ENCODE measurements around the gene MRTO4. TPM values are rescaled to one million over a fixed set of nuclear protein-coding genes. Genes with fewer than 3 reads are reported as not detected.
"Not testable (repeated sequence)": the region's sequence is repeated elsewhere in the genome, so short reads cannot be mapped to it uniquely, and the experiment has no call there.

The MRTO4 gene
- polyA plus RNA-seq, 6 donors from 2014 or later, result 26.4 to 30.3 (median 27.3) TPM

DNA sequence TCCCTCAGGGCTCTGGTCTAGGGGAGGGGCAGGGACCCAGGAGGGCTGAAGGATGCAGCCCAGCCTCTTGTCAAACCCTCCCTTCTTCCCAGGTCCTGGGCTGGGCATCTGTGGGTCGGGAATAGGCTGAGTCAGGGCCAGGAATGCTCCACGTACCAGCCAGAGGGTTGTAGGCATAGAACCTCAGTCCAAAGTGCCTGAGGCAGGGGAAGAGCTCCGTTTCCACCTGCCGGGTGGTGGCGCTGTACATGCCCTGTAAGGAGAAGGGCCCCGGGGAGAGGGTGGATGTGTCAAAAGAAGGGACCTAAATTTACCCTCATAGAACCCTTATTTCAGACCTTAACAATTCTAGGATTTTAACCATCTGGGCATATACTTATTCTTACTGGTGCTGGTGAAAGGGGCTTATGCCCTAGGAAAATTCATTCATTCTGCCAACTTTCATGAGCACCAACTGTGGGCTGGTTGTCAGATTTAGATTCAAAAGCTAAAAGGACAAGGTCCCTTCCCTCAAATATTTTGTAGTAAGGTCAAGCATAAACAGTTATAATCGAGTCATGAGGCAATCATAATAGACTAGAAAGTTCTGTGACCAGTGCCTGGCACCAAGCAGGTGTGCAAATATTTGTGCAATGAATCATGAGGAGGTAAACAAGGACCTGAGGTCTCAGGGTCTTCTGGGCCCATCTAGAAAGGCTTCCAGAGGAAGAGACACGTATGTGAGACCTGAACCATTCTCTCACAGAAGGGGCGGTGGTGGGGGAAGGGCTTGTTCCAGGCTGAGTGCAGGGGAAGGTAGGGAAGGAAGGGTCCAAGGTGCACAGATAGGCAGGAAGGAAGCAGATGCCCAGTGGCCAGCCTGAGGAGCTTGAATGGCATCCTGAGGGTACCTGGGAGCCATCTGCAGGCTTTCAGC is 18.1 kb downstream of the MRTO4 start:
- Mint-ChIP-seq H3K27ac (peak overlapping the region in 1 of 6 donors; percentile 47), H3K36me3 (peaks cover 6 to 13% of the 10 kb centered on the region in 2 donors), H3K9me3 (peaks cover 0 to 11% (median 5%) of the 10 kb centered on the region in 7 donors), H3K4me3 (peak overlapping the region in 1 of 8 donors; percentile 56), H3K27me3 (peaks cover 13 to 28% (median 14%) of the 10 kb centered on the region in 3 donors)
- ATAC-seq (ENCODE audit: low read depth in 2 of 2); H3K4me1 Mint-ChIP-seq; DNase-seq: not testable (repeated sequence)

DNA sequence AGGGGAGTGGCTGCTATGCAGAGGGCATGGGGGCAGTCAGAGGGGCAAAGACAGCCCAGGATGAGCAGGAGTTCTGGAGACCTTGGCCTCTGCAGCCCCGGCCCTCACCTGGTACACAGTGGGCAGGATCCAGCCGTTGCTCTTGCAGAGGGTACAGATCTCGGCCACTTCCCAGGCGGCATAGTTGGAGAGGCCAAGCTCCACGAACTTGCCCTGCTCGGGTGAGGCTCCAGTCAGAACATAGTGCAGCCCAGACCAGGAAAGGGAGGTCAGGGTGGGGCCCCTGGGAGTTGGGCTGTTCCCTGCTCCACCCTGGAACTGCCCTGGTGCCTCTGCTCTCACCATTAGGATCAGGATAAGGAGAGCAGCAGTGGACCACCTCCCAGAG is 18.7 kb downstream of the MRTO4 start:
- not testable (repeated sequence) for ATAC-seq (ENCODE audit: low read depth in 2 of 2); DNase-seq; H3K4me3 Mint-ChIP-seq; H3K4me1 Mint-ChIP-seq
- H3K9me3 Mint-ChIP-seq, result peaks cover 0 to 17% (median 10%) of the 10 kb centered on the region in 7 donors
- peak overlapping the region in 1 of 6 donors; percentile 82 for H3K27ac Mint-ChIP-seq
- H3K27me3 Mint-ChIP-seq, result peaks cover 13 to 31% (median 14%) of the 10 kb centered on the region in 3 donors
- H3K36me3 Mint-ChIP-seq, result peaks cover 7 to 15% of the 10 kb centered on the region in 2 donors

DNA sequence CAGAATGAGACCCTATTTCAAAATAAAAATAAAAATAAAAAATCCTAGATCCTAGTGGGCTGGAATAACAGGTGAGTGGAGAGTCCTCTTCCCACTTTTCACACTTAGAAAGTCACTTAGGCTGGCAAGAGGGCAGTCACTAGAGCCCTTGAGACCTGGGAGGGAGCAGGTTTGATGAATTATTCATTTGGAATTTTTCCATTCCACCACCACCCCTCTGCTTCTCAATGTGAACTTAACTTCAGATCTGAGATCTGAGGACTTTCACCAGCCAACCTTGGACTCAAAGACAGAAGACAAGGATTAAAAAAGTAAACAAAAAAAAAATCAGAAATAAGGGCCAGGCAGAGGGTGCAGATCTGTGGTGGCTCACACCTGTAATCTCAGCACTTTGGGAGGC is 20.5 kb downstream of the MRTO4 start:
- ATAC-seq (ENCODE audit: low read depth in 2 of 2) (no peak), DNase-seq (no peak)
- H3K9me3 Mint-ChIP-seq, result peaks cover 0 to 22% (median 16%) of the 10 kb centered on the region in 7 donors
- no peak overlapping the region for H3K27ac Mint-ChIP-seq
- H3K27me3 Mint-ChIP-seq, result peaks cover 13 to 36% (median 14%) of the 10 kb centered on the region in 3 donors
- H3K4me3 Mint-ChIP-seq, result no peak overlapping the region
- peaks cover 0 to 8% (median 6%) of the 10 kb centered on the region in 3 donors for H3K4me1 Mint-ChIP-seq
- peaks cover 12 to 15% of the 10 kb centered on the region in 2 donors for H3K36me3 Mint-ChIP-seq

DNA sequence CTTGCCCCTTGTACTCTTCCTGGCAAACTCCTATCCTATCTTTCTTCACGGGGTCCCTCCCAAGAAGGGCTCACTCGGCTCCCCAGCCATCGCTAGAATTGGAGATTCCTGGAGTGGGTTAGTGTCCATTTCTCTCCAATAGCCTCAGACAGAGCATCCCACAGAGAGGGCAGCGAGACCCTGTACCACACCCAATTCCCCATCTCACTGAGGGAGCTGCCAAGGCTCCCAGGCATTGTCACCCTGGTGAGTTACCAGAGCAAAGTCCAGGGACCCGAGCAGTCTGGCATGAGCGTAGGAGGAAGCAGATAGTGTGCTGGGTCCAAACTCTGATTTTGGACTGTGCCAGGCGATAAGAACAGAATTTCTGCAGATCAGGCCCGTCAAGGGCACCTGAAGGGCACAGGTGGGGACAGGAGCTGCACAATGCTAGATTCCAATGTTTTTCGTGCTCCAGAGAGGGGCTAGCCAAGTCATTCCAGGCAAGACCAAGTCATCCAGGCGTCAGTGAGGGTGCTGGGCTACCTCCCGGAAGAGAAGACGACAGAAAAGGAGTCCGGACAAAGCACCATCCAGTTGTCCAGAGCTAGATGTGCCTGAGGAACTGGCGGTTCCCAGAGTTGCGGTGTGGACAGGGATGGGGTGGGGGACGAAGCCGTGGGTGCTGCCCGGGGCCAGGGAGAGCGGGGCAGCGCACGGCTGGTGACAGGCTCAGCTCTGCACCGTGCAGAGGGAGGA is 21.7 kb downstream of the MRTO4 start:
- no peak overlapping the region for H3K27ac Mint-ChIP-seq
- no peak for ATAC-seq (ENCODE audit: low read depth in 2 of 2)

DNA sequence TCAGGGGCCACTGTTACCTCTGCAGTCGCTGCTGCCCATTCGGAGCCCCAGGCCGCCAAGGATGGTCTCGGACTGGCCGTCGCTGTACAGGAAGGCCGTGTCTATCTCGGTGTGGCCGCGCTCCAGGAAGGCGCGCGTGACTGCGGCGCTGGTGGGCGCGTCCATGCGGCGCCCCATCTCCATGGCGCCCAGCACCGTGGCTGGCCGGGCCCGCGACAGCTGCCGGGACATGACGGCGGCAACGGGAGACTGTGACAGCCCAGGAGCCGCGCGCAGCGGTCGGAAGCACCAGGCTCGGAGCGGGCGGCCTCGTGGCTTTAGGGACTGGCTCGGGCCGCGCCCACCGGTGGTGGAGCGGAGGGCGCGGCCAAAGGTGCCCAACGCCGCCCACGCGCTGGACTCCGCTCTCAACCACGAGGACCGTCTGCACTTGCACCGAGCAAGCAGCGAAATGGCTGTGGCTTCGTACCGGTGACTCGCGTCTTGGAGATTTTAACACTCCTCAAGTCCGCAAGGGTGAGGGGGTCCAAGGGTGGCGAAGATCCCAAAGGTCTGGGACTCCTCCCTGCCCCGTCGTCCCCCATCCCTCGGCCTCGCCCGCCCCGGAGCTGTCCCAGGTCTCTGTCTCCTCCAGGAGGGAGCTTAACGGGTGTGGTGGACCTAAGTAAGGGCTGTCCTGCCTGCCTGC is 22.4 kb downstream of the MRTO4 start:
- not testable (repeated sequence) for ATAC-seq (ENCODE audit: low read depth in 2 of 2); H3K4me1 Mint-ChIP-seq; DNase-seq; H3K4me3 Mint-ChIP-seq
- H3K9me3 Mint-ChIP-seq, result peaks cover 0 to 27% (median 18%) of the 10 kb centered on the region in 7 donors
- H3K27ac Mint-ChIP-seq, result peak overlapping the region in 1 of 6 donors; percentile 54
- H3K27me3 Mint-ChIP-seq, result peaks cover 13 to 36% (median 14%) of the 10 kb centered on the region in 3 donors
- H3K36me3 Mint-ChIP-seq, result peaks cover 12 to 15% of the 10 kb centered on the region in 2 donors

More for the DNA sequence above, 21.7 kb downstream of the MRTO4 start:
- H3K36me3 Mint-ChIP-seq, result peaks cover 12 to 15% of the 10 kb centered on the region in 2 donors
- H3K4me3 Mint-ChIP-seq, result no peak overlapping the region
- peaks cover 0 to 8% (median 6%) of the 10 kb centered on the region in 3 donors for H3K4me1 Mint-ChIP-seq
- peaks cover 13 to 36% (median 14%) of the 10 kb centered on the region in 3 donors for H3K27me3 Mint-ChIP-seq
- DNase-seq, result no peak
- peaks cover 0 to 27% (median 18%) of the 10 kb centered on the region in 7 donors for H3K9me3 Mint-ChIP-seq

DNA sequence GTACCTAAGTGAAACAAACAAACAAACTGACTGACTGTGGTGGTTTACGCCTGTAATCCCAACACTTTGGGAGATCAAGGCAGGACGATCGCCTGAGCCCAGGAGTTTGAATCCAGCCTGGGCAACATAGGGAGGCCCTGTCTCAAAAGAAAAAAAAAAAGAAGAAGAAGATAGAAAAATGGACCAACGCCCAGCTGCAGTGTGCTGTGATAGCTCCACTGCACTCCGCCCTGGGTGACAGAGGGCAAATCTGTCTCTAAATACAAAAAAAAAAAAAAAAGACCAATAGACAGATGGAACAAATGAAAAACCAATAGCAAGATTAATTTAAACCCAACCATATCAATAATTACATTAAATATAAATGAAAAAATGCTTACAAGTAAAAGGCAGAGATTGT is 23.0 kb downstream of the MRTO4 start:
- H3K27me3 Mint-ChIP-seq, result peaks cover 13 to 36% (median 14%) of the 10 kb centered on the region in 3 donors
- DNase-seq, result no peak
- peaks cover 0 to 8% (median 6%) of the 10 kb centered on the region in 3 donors for H3K4me1 Mint-ChIP-seq
- H3K4me3 Mint-ChIP-seq, result no peak overlapping the region
- H3K9me3 Mint-ChIP-seq, result peaks cover 0 to 30% (median 18%) of the 10 kb centered on the region in 7 donors
- peaks cover 12 to 15% of the 10 kb centered on the region in 2 donors for H3K36me3 Mint-ChIP-seq
- H3K27ac Mint-ChIP-seq, result peak overlapping the region in 1 of 6 donors; percentile 54
- ATAC-seq (ENCODE audit: low read depth in 2 of 2), result no peak

DNA sequence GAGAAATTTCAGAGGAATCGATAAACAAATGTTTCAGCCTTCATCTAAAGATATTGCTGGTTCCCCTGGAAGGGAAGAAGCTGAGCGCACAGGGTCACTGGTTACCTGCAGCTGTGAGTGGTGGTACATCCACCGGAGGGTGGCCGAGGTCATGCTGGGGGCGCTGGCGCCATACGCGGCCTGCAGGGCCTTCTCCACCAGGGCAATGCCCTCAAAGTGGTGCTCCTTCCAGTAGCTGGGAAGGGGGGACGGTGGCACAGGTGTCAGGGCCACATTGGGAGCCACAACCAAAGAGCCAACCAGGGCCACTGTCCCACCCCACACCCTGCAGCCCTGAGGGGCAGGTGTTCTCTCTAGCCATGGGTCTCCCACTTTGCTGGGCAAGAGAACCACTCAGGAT is 32.3 kb downstream of the MRTO4 start:
- DNase-seq (no peak), ATAC-seq (ENCODE audit: low read depth in 2 of 2) (no peak)
- Mint-ChIP-seq H3K4me1 (peaks cover 4 to 8% (median 5%) of the 10 kb centered on the region in 3 donors), H3K4me3 (no peak overlapping the region), H3K27me3 (peaks cover 0 to 11% (median 7%) of the 10 kb centered on the region in 3 donors), H3K27ac (no peak overlapping the region), H3K36me3 (no peaks in the 10 kb centered on the region), H3K9me3 (peaks cover 0 to 3% (median 0%) of the 10 kb centered on the region in 7 donors)

DNA sequence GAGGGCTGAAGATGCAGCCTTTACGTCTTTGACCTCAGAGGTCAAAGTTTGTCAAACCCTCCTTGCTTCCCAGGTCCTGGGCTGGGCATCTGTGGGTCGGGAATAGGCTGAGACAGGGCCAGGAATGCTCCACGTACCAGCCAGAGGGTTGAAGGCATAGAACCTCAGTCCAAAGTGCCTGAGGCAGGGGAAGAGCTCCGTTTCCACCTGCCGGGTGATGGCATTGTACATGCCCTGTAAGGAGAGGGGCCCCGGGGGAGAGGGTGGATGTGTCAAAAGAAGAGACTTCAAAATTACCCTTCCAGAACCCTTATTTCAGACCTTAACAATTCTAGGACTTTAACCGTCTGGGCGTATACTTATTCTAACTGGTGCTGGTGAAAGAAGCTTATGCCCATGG is 33.3 kb downstream of the MRTO4 start:
- H3K4me1 Mint-ChIP-seq, result peaks cover 4 to 13% (median 10%) of the 10 kb centered on the region in 3 donors
- H3K36me3 Mint-ChIP-seq, result no peaks in the 10 kb centered on the region
- no peak overlapping the region for H3K4me3 Mint-ChIP-seq
- H3K9me3 Mint-ChIP-seq, result no peaks in the 10 kb centered on the region
- H3K27ac Mint-ChIP-seq, result no peak overlapping the region
- ATAC-seq (ENCODE audit: low read depth in 2 of 2), result no peak
- DNase-seq, result no peak
- peaks cover 6 to 21% (median 17%) of the 10 kb centered on the region in 3 donors for H3K27me3 Mint-ChIP-seq

DNA sequence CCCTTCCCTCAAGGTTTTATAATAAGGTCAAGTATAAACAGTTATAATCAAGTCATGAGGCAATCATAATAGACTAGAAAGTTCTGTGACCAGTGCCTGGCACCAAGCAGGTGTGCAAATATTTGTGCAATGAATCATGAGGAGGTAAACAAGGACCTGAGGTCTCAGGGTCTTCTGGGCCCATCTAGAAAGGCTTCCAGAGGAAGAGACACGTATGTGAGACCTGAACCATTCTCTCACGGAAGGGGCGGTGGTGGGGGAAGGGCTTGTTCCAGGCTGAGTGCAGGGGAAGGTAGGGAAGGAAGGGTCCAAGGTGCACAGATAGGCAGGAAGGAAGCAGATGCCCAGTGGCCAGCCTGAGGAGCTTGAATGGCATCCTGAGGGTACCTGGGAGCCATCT is 33.8 kb downstream of the MRTO4 start:
- not testable (repeated sequence) for H3K36me3 Mint-ChIP-seq; DNase-seq; H3K9me3 Mint-ChIP-seq; H3K27ac Mint-ChIP-seq; H3K4me3 Mint-ChIP-seq; ATAC-seq (ENCODE audit: low read depth in 2 of 2)
- peaks cover 8 to 23% (median 18%) of the 10 kb centered on the region in 3 donors for H3K27me3 Mint-ChIP-seq
- peaks cover 4 to 13% (median 10%) of the 10 kb centered on the region in 3 donors for H3K4me1 Mint-ChIP-seq

DNA sequence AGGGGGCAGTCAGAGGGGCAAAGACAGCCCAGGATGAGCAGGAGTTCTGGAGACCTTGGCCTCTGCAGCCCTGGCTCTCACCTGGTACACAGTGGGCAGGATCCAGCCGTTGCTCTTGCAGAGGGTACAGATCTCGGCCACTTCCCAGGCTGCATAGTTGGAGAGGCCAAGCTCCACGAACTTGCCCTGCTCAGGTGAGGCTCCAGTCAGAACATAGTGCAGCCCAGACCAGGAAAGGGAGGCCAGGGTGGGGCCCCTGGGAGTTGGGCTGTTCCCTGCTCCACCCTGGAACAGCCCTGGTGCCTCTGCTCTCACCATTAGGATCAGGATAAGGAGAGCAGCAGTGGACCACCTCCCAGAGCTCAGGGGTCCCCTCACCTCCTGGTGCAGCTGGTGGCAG is 34.2 kb downstream of the MRTO4 start:
- ATAC-seq (ENCODE audit: low read depth in 2 of 2); H3K9me3 Mint-ChIP-seq; H3K36me3 Mint-ChIP-seq; DNase-seq; H3K4me3 Mint-ChIP-seq; H3K27ac Mint-ChIP-seq: not testable (repeated sequence)
- H3K4me1 Mint-ChIP-seq, result peaks cover 4 to 13% (median 10%) of the 10 kb centered on the region in 3 donors
- H3K27me3 Mint-ChIP-seq, result peaks cover 8 to 23% (median 18%) of the 10 kb centered on the region in 3 donors

DNA sequence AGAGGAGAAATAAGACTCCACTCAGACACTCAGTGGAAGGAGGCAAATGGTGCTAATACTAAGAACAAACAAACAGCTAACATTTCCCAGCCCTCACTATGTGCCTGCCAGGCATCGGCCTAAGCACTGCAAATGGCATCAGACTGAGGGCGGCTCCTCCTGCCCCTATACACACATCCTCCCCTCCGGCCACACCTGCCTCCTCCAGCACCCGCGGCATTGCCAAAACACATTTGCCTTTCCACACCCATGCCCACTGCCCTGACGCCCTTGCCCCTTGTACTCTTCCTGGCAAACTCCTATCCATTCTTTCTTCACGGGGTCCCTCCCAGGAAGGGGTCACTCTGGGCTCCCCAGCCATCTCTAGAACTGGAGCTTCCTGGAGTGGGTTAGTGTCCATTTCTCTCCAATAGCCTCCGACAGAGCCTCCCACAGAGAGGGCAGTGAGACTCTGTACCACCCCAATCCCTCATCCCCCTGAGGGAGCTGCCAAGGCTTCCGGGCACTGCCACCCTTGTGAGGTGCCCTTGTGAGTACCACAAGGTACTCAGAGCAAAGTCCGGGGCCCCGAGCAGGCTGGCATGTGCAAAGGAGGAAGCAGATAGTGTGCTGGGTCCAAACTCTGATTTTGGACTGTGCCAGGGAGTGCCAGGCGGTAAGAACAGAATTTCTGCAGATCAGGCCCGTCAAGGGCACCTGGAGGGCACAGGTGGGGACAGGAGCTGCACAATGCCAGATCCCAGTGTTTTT is 36.0 kb downstream of the MRTO4 start:
- peaks cover 7 to 8% of the 10 kb centered on the region in 2 donors for H3K36me3 Mint-ChIP-seq
- peak overlapping the region in 7 of 8 donors; percentile 74 to 89 (median 80) for H3K4me3 Mint-ChIP-seq
- peaks cover 0 to 8% (median 0%) of the 10 kb centered on the region in 7 donors for H3K9me3 Mint-ChIP-seq
- H3K27me3 Mint-ChIP-seq, result peaks cover 8 to 23% (median 18%) of the 10 kb centered on the region in 3 donors
- H3K27ac Mint-ChIP-seq, result peak overlapping the region in 2 of 6 donors; percentile 9 to 43
- DNase-seq (no peak), ATAC-seq (ENCODE audit: low read depth in 2 of 2) (no peak)
- peaks cover 4 to 13% (median 10%) of the 10 kb centered on the region in 3 donors for H3K4me1 Mint-ChIP-seq

Data from naive B cell (primary cell).